ENCODE data around the gene FAM171A1. TPM values are rescaled to one million over a fixed set of nuclear protein-coding genes. Genes with fewer than 3 reads are reported as not detected.

The FAM171A1 gene
- total RNA-seq, 1 experiment from 2014 or later: 1.0 TPM

- no TSS peak for BruUV-seq (replicated peaks)
- Mint-ChIP-seq H3K9me3 (ENCODE audit: low read depth, unreplicated experiment) (peaks cover 3% of the 10 kb centered on the region), H3K4me1 (ENCODE audit: low read depth, unreplicated experiment) (no peaks in the 10 kb centered on the region), H3K27ac (ENCODE audit: unreplicated experiment) (no peak overlapping the region), H3K27me3 (ENCODE audit: unreplicated experiment) (no peaks in the 10 kb centered on the region), H3K36me3 (ENCODE audit: insufficient read depth, unreplicated experiment) (no peaks in the 10 kb centered on the region), H3K4me3 (ENCODE audit: low read depth, unreplicated experiment) (no peak overlapping the region)
- no peak for DNase-seq
- CTCF ChIA-PET: no interaction called here
- no peak for TF ChIP-seq CTCF (IDR thresholded peaks at IDR 0.05; ENCODE audit: unreplicated experiment)
- intact Hi-C loops (cut with micrococcal nuclease; ENCODE audit: unreplicated experiment): no loop called here
Observed at GRCh38 chr10:15265558-15265957, 105.5 kb downstream of the FAM171A1 start.

GRCh38 chr10:15265056-15265455 is 106.0 kb downstream of the FAM171A1 start:
- CTCF ChIA-PET: no interaction called here
- TF ChIP-seq CTCF (IDR thresholded peaks at IDR 0.05; ENCODE audit: unreplicated experiment): no peak
- intact Hi-C loops (cut with micrococcal nuclease; ENCODE audit: unreplicated experiment): no loop called here
- Mint-ChIP-seq H3K36me3 (ENCODE audit: insufficient read depth, unreplicated experiment) (no peaks in the 10 kb centered on the region), H3K4me3 (ENCODE audit: low read depth, unreplicated experiment) (no peak overlapping the region), H3K4me1 (ENCODE audit: low read depth, unreplicated experiment) (no peaks in the 10 kb centered on the region), H3K9me3 (ENCODE audit: low read depth, unreplicated experiment) (peaks cover 3% of the 10 kb centered on the region), H3K27ac (ENCODE audit: unreplicated experiment) (no peak overlapping the region), H3K27me3 (ENCODE audit: unreplicated experiment) (no peaks in the 10 kb centered on the region)
- no TSS peak for BruUV-seq (replicated peaks)
- no peak for DNase-seq

GRCh38 chr10:15263657-15264323 is 107.3 kb downstream of the FAM171A1 start:
- BruUV-seq (replicated peaks): no TSS peak
- DNase-seq: no peak
- intact Hi-C loops (cut with micrococcal nuclease; ENCODE audit: unreplicated experiment): no loop called here
- H3K9me3 Mint-ChIP-seq (ENCODE audit: low read depth, unreplicated experiment): peaks cover 3% of the 10 kb centered on the region
- TF ChIP-seq CTCF (IDR thresholded peaks at IDR 0.05; ENCODE audit: unreplicated experiment): no peak
- H3K36me3 Mint-ChIP-seq (ENCODE audit: insufficient read depth, unreplicated experiment): no peaks in the 10 kb centered on the region
- H3K4me1 Mint-ChIP-seq (ENCODE audit: low read depth, unreplicated experiment): no peaks in the 10 kb centered on the region
- CTCF ChIA-PET: no interaction called here
- no peak overlapping the region for H3K4me3 Mint-ChIP-seq (ENCODE audit: low read depth, unreplicated experiment)
- H3K27ac Mint-ChIP-seq (ENCODE audit: unreplicated experiment): no peak overlapping the region
- no peaks in the 10 kb centered on the region for H3K27me3 Mint-ChIP-seq (ENCODE audit: unreplicated experiment)

- no peaks in the 10 kb centered on the region for H3K36me3 Mint-ChIP-seq (ENCODE audit: insufficient read depth, unreplicated experiment)
- CTCF ChIA-PET: no interaction called here
- no peaks in the 10 kb centered on the region for H3K4me1 Mint-ChIP-seq (ENCODE audit: low read depth, unreplicated experiment)
- peak; percentile 35 for DNase-seq
- H3K9me3 Mint-ChIP-seq (ENCODE audit: low read depth, unreplicated experiment): no peaks in the 10 kb centered on the region
- H3K27me3 Mint-ChIP-seq (ENCODE audit: unreplicated experiment): no peaks in the 10 kb centered on the region
- peak; percentile 34 for TF ChIP-seq CTCF (IDR thresholded peaks at IDR 0.05; ENCODE audit: unreplicated experiment)
- intact Hi-C loops (cut with micrococcal nuclease; ENCODE audit: unreplicated experiment): no loop called here
- BruUV-seq (replicated peaks): no TSS peak
- no peak overlapping the region for H3K4me3 Mint-ChIP-seq (ENCODE audit: low read depth, unreplicated experiment)
- H3K27ac Mint-ChIP-seq (ENCODE audit: unreplicated experiment): no peak overlapping the region
Observed at GRCh38 chr10:15262036-15262713, 108.9 kb downstream of the FAM171A1 start.

All from Calu3 (cell line).